Nephron progenitor cell (in vitro differentiated cells): Measurements from ENCODE around the gene ESPN.
A peak's percentile ranks its signal among the peaks of the same experiment; 100 is the strongest.

Experiments used
- DNase-seq: peaks from one replicate; pipeline ENCODE4 v3.0.0; 2021
- H3K27ac Mint-ChIP-seq: 2 replicates; pipeline ENCODE4 v1.8.0; 2021; ENCODE audit warnings: mild to moderate bottlenecking, moderate library complexity, mixed read lengths
- H3K27me3 Mint-ChIP-seq: 2 replicates; pipeline ENCODE4 v1.8.0; 2021; ENCODE audit warnings: mild to moderate bottlenecking, low read depth, mixed read lengths; ENCODE audit not compliant: poor library complexity
- H3K36me3 Mint-ChIP-seq: 2 replicates; pipeline ENCODE4 v1.8.0; 2021; ENCODE audit warnings: low read depth, mixed read lengths
- H3K4me1 Mint-ChIP-seq: 2 replicates; pipeline ENCODE4 v1.8.0; 2021; ENCODE audit warnings: mixed read lengths
- H3K4me3 Mint-ChIP-seq: 2 replicates; pipeline ENCODE4 v1.8.0; 2021; ENCODE audit warnings: mild to moderate bottlenecking, moderate library complexity, mixed read lengths
- H3K9me3 Mint-ChIP-seq: 2 replicates; pipeline ENCODE4 v1.8.0; 2021; ENCODE audit warnings: mild to moderate bottlenecking, moderate library complexity, mixed read lengths
- TF ChIP-seq, protein P1 (sequence below): fragments of 200-600 bp; sonication (generic); IDR thresholded peaks from 2 replicates; pipeline ENCODE4 v1.5.0; 2021; ENCODE audit warnings: antibody characterized with exemption

Gene ESPN

DNA sequence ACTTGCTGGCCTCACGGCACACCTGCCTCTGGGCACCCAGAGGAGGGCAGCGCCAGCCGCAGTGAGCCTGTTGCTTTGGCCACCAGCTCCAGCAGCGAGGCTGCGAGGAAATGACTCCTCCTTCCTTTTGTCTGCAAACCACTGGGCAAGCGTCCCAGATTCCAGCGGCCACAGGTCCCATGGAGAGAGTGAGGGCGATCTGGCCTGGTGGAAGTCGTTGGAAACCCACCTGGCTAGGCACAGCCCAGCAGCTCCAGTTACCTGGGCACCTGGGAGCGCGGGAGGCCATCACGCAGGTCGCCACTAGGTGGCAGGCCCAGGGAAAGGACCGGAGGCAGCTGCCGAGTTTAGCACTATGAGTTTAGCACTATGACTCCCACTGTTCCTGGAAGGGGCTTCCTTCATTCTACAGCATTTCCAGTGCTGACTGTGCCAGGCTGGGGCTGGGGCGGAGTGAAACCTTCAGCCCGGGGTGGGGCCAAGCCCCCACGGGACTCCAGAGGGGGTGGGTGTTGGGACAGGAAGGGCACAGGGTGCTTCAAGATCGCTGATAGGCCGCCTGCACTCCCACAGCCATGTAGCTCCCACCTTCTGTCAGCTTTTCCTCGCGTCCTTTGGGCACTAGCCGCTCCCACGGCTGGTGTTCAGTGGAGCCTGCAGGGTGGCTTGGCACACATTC, 1.1 kb upstream of the ESPN start:
- DNase-seq = peak; percentile 69
- Mint-ChIP-seq H3K27ac (no peak overlapping the region), H3K9me3 (no peaks in the 10 kb centered on the region), H3K4me1 (peaks cover 8% of the 10 kb centered on the region), H3K4me3 (no peak overlapping the region), H3K27me3 (peaks cover 92% of the 10 kb centered on the region), H3K36me3 (no peaks in the 10 kb centered on the region)
- TF ChIP-seq, protein P1, sequence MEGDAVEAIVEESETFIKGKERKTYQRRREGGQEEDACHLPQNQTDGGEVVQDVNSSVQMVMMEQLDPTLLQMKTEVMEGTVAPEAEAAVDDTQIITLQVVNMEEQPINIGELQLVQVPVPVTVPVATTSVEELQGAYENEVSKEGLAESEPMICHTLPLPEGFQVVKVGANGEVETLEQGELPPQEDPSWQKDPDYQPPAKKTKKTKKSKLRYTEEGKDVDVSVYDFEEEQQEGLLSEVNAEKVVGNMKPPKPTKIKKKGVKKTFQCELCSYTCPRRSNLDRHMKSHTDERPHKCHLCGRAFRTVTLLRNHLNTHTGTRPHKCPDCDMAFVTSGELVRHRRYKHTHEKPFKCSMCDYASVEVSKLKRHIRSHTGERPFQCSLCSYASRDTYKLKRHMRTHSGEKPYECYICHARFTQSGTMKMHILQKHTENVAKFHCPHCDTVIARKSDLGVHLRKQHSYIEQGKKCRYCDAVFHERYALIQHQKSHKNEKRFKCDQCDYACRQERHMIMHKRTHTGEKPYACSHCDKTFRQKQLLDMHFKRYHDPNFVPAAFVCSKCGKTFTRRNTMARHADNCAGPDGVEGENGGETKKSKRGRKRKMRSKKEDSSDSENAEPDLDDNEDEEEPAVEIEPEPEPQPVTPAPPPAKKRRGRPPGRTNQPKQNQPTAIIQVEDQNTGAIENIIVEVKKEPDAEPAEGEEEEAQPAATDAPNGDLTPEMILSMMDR = peak; percentile 77

GRCh38 chr1:6424000-6424565, 493 bp upstream of the ESPN start:
- Mint-ChIP-seq H3K27me3 (peaks cover 87% of the 10 kb centered on the region), H3K27ac (no peak overlapping the region), H3K4me1 (peaks cover 8% of the 10 kb centered on the region), H3K36me3 (no peaks in the 10 kb centered on the region), H3K9me3 (no peaks in the 10 kb centered on the region), H3K4me3 (no peak overlapping the region)
- DNase-seq = no peak
- TF ChIP-seq, protein P1 = no peak

- Mint-ChIP-seq H3K4me1 (peaks cover 19% of the 10 kb centered on the region), H3K36me3 (no peaks in the 10 kb centered on the region), H3K4me3 (no peak overlapping the region), H3K9me3 (no peaks in the 10 kb centered on the region), H3K27ac (no peak overlapping the region), H3K27me3 (peaks cover 88% of the 10 kb centered on the region)
- TF ChIP-seq, protein P1 = no peak
- DNase-seq = no peak
These were observed 1.1 kb downstream of the ESPN start for GRCh38 chr1:6425658-6426057.

DNA sequence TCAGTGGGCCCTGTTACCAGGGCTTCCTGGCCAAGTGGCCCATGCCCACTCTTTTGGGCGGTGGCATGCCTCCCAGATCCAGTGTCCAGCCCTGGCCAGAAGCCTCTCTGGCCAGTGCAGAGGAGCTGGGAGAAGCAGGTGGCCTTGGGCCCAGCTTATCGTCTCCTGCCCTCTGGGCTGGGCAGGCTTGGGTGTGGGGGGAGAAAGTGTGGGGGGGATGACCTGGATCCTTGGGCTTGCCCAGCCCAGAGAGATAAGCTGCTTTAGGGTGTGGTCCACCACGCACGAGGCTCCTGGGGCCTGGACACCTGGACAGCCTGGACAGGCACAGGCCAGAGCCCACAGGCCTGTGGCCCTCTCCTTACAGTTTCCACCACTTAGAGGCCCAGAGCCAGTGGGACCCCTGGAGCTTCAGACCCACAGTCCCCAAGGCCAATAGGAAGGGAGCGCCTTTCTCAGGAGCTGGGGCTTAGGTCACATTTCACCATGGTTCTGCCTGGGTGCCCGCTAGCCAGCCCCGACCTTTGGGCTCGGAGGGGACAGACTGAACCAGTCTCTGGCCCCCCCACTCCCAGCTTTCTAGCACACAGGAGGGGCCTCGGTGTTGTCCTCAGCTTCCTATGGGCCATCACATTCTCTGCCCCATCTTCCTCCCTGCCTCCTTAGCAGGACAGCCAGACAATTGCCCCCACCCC, 1.8 kb downstream of the ESPN start:
- peaks cover 86% of the 10 kb centered on the region for H3K27me3 Mint-ChIP-seq
- no peak for DNase-seq
- peaks cover 20% of the 10 kb centered on the region for H3K4me1 Mint-ChIP-seq

GRCh38 chr1:6426972-6427350, 2.4 kb downstream of the ESPN start:
- DNase-seq = no peak
- Mint-ChIP-seq H3K9me3 (no peaks in the 10 kb centered on the region), H3K27me3 (peaks cover 81% of the 10 kb centered on the region), H3K36me3 (no peaks in the 10 kb centered on the region), H3K27ac (no peak overlapping the region), H3K4me3 (no peak overlapping the region), H3K4me1 (peaks cover 20% of the 10 kb centered on the region)
- TF ChIP-seq, protein P1 = no peak

More for the DNA sequence above, 1.8 kb downstream of the ESPN start:
- no peaks in the 10 kb centered on the region for H3K36me3 Mint-ChIP-seq
- H3K4me3 Mint-ChIP-seq = no peak overlapping the region
- H3K9me3 Mint-ChIP-seq = no peaks in the 10 kb centered on the region
- TF ChIP-seq, protein P1 = no peak
- no peak overlapping the region for H3K27ac Mint-ChIP-seq
